ENCODE results near the gene PTPRN2.

Gene PTPRN2

DNA sequence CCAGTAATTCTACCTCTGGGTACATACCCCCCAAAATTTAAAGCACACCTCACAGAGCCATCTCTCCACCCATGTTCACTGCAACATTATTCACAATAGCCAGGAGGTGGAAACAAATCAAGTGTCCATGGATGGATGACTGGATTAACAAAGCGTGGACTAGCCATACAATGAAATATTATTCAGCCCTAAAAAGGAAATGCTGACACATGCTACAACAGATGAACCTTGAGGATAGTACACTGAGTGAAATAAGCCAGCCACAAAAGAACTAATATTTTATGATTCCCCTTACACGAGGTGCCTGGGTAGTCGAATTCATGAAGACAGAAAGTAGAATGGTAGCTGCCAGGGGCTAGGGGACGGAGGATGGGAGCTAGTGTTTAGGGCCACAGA lies 31.1 kb upstream of the PTPRN2 start:
- TF ChIP-seq, protein P1, sequence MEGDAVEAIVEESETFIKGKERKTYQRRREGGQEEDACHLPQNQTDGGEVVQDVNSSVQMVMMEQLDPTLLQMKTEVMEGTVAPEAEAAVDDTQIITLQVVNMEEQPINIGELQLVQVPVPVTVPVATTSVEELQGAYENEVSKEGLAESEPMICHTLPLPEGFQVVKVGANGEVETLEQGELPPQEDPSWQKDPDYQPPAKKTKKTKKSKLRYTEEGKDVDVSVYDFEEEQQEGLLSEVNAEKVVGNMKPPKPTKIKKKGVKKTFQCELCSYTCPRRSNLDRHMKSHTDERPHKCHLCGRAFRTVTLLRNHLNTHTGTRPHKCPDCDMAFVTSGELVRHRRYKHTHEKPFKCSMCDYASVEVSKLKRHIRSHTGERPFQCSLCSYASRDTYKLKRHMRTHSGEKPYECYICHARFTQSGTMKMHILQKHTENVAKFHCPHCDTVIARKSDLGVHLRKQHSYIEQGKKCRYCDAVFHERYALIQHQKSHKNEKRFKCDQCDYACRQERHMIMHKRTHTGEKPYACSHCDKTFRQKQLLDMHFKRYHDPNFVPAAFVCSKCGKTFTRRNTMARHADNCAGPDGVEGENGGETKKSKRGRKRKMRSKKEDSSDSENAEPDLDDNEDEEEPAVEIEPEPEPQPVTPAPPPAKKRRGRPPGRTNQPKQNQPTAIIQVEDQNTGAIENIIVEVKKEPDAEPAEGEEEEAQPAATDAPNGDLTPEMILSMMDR (IDR thresholded peaks at IDR 0.05), result no peak
- no peak for DNase-seq (ENCODE audit: low spot score)
- H3K4me3 ChIP-seq, result no peak overlapping the region
- H3K27ac ChIP-seq, result no peak overlapping the region

DNA sequence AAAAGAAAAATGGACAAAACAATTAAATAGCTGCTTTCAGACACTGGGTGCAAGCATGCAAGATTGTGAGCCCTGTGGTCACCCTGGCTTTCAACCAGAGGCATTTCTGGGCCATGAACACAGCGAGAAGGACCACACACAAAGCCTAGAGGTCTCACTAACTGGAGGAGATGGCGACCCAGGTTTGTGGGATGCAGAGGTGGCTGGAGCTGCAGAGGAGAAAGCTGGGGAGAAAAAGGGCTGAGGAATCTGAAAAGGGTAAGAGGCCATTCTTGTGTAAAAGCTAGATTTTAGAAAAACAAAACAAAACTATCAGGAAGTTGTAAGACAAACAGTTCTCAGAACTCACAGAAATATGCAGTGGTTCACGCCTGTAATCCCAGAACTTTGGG lies 30.1 kb upstream of the PTPRN2 start:
- TF ChIP-seq, protein P1 (IDR thresholded peaks at IDR 0.05), result no peak
- Histone ChIP-seq H3K4me3 (no peak overlapping the region), H3K27ac (no peak overlapping the region)
- DNase-seq (ENCODE audit: low spot score), result no peak

DNA sequence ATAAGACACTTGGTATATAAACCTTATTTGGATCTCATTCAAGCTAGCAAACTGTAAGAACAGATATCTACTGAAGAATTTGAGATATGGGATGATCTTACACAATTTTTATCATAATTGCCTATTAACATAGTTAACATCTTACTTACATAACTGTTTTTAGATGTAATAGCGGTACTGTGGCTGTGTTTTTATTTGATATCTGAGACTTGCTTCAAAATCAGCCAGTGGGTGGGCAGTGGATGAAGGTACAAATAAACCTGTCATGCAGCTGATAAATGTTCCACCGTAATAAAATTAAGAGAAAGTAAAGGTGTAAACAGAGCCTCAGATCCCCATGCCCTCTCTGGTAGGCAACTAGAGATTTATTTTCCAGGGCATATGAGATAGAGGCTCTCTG lies 28.4 kb upstream of the PTPRN2 start:
- no peak overlapping the region for H3K4me3 ChIP-seq
- H3K27ac ChIP-seq, result no peak overlapping the region
- no peak for DNase-seq (ENCODE audit: low spot score)
- TF ChIP-seq, protein P1 (IDR thresholded peaks at IDR 0.05), result no peak

DNA sequence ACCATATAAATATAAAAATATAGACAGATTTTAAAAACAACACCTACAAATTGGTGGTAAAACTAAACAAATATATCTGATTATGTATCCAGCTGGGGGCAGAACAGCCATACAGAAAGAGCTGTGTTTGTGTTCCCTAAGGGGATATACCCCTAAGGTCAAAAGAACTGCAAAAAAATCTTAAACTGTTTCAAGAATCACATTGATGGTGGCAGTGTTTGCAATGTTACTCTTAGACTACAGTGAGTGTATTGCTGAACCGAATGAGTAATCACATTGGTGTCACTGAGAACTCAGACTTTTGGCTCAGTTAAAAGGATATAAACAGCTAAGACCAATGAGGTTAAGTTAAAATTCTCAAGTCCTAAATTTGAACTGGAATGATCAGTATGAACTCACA lies 27.1 kb upstream of the PTPRN2 start:
- Histone ChIP-seq H3K27ac (no peak overlapping the region), H3K4me3 (no peak overlapping the region)
- DNase-seq (ENCODE audit: low spot score), result no peak
- TF ChIP-seq, protein P1 (IDR thresholded peaks at IDR 0.05), result no peak

DNA sequence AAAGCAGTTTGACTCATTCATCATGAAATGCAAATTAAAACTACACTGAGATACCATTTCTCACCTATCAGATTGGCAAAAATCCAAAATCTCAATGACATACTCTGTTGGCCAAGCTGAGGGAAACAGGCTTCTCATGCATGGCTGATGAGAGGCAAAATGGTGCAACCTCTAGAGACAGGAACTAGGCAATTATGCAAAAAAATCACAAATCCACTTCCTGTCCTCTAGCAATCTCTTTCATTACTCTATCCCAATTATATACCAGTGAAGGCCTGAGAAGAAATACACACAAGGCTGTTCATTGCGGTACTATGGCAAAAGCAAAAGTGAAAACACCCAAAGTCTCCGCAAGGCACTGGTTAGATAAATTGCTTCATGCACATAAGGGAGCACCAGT lies 25.9 kb upstream of the PTPRN2 start:
- TF ChIP-seq, protein P1 (IDR thresholded peaks at IDR 0.05), result no peak
- Histone ChIP-seq H3K27ac (no peak overlapping the region), H3K4me3 (no peak overlapping the region)
- DNase-seq (ENCODE audit: low spot score), result no peak

DNA sequence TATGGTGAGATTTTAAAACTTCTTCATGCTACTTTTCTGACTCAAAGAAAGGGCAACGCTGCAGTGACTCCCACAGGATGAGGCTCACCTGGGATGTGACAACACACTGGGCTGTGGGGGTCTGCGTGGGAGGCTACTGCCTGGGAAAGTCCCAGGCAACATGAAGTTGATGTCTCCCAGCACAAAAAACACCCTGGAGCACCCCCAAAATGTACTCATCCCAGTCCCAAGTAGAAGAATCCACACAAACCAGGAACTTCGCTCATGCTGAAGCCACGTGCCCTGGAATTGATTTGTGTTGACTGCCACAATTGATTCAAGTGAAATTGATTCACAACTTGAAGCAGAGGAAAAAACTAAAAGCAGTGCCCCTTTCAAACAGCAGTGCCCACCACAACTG lies 24.9 kb upstream of the PTPRN2 start:
- Histone ChIP-seq H3K27ac (no peak overlapping the region), H3K4me3 (no peak overlapping the region)
- no peak for DNase-seq (ENCODE audit: low spot score)
- TF ChIP-seq, protein P1 (IDR thresholded peaks at IDR 0.05), result no peak

DNA sequence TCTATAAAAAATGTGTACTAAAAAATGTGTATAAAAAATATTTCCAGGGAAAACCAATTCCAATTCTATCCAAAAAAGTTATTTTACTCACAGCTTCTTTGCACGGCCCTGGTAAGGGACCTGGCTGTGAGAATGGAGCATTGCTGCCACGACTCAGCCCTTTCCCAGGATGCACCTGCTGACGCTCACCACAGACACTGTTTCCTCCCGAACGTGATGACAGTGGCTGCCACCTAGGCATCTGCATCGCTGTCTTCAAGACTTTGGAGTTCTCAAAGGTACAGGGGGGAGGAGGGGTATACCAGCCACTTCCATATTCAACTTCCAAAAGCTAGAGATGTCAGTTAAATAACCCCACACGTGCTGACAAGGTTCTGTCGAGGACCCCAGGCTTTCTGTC lies 23.9 kb upstream of the PTPRN2 start:
- H3K4me3 ChIP-seq, result no peak overlapping the region
- TF ChIP-seq, protein P1 (IDR thresholded peaks at IDR 0.05), result no peak
- DNase-seq (ENCODE audit: low spot score), result no peak
- H3K27ac ChIP-seq, result no peak overlapping the region
